ENCODE measurements around the gene JPH3. TPM values are rescaled to one million over a fixed set of nuclear protein-coding genes. Genes with fewer than 3 reads are reported as not detected.

The JPH3 gene
- total RNA-seq = not detected in 2 replicates

- intact Hi-C loops (cut with micrococcal nuclease) = no loop called here
Measured at GRCh38 chr16:87602001-87602775, at the start of gene JPH3. Gene JPH3, plus strand, starts transcription at chr16:87602508. Its CDS starts 639 bp downstream, at chr16:87603147.

GRCh38 chr16:87552772-87553573 lies 49.3 kb upstream of the JPH3 start:
- intact Hi-C loops (cut with micrococcal nuclease) = no loop called here

GRCh38 chr16:87554754-87555427 lies 47.4 kb upstream of the JPH3 start:
- intact Hi-C loops (cut with micrococcal nuclease) = no loop called here

GRCh38 chr16:87555647-87556046 lies 46.7 kb upstream of the JPH3 start:
- intact Hi-C loops (cut with micrococcal nuclease) = no loop called here

GRCh38 chr16:87556941-87557459 lies 45.3 kb upstream of the JPH3 start:
- intact Hi-C loops (cut with micrococcal nuclease) = no loop called here

GRCh38 chr16:87558682-87559081 lies 43.6 kb upstream of the JPH3 start:
- intact Hi-C loops (cut with micrococcal nuclease) = no loop called here

GRCh38 chr16:87559945-87560344 lies 42.4 kb upstream of the JPH3 start:
- intact Hi-C loops (cut with micrococcal nuclease) = no loop called here

- intact Hi-C loops (cut with micrococcal nuclease) = no loop called here
Measured at GRCh38 chr16:87560428-87561199, 41.7 kb upstream of the JPH3 start.

- intact Hi-C loops (cut with micrococcal nuclease) = no loop called here
Measured at GRCh38 chr16:87561200-87562105, 40.9 kb upstream of the JPH3 start.

GRCh38 chr16:87562201-87562600 lies 40.1 kb upstream of the JPH3 start:
- intact Hi-C loops (cut with micrococcal nuclease) = no loop called here

GRCh38 chr16:87563022-87563421 lies 39.3 kb upstream of the JPH3 start:
- intact Hi-C loops (cut with micrococcal nuclease) = no loop called here

GRCh38 chr16:87563714-87564523 lies 38.4 kb upstream of the JPH3 start:
- intact Hi-C loops (cut with micrococcal nuclease) = no loop called here

- intact Hi-C loops (cut with micrococcal nuclease) = no loop called here
Measured at GRCh38 chr16:87564524-87564778, 37.9 kb upstream of the JPH3 start.

GRCh38 chr16:87569601-87570571 lies 32.4 kb upstream of the JPH3 start:
- intact Hi-C loops (cut with micrococcal nuclease) = no loop called here

GRCh38 chr16:87570572-87570937 lies 31.8 kb upstream of the JPH3 start:
- intact Hi-C loops (cut with micrococcal nuclease) = no loop called here

GRCh38 chr16:87570938-87571867 lies 31.1 kb upstream of the JPH3 start:
- intact Hi-C loops (cut with micrococcal nuclease) = no loop called here

- intact Hi-C loops (cut with micrococcal nuclease) = no loop called here
Measured at GRCh38 chr16:87571868-87572244, 30.5 kb upstream of the JPH3 start.

All from T-helper 2 cell treated with Interferon-gamma antibody and Interleukin-4, amounts not matched to agents 100 ng/mL and 5 ng/mL, for 36 hours (primary cell).